HG02840 (cell line): ENCODE data around the gene ZNF22.

ENCODE experiments used
- ATAC-seq: cut with Tn5 transposase; IDR thresholded peaks from one replicate; pipeline ENCODE4 v1.9.1; 2021; ENCODE audit warnings: mild to moderate bottlenecking, moderate library complexity, moderate number of reproducible peaks; ENCODE audit not compliant: unreplicated experiment, low FRiP score

The ZNF22 gene

GRCh38 chr10:44988957-44989585 lies 11.7 kb upstream of the ZNF22 start:
- ATAC-seq: no peak

GRCh38 chr10:44989597-44990301 lies 11.0 kb upstream of the ZNF22 start:
- ATAC-seq: no peak

- ATAC-seq: no peak
These were observed 10.4 kb upstream of the ZNF22 start for GRCh38 chr10:44990302-44990655.

- ATAC-seq: no peak
These were observed 9.8 kb upstream of the ZNF22 start for GRCh38 chr10:44990965-44991364.

GRCh38 chr10:44991571-44991970 lies 9.2 kb upstream of the ZNF22 start:
- ATAC-seq: no peak

- no peak for ATAC-seq
These were observed 8.5 kb upstream of the ZNF22 start for GRCh38 chr10:44992070-44992731.

GRCh38 chr10:44992732-44993225 lies 7.9 kb upstream of the ZNF22 start:
- ATAC-seq: no peak

GRCh38 chr10:44993226-44993921 lies 7.3 kb upstream of the ZNF22 start:
- no peak for ATAC-seq

GRCh38 chr10:44993922-44994751 lies 6.6 kb upstream of the ZNF22 start:
- no peak for ATAC-seq

- no peak for ATAC-seq
These were observed 5.8 kb upstream of the ZNF22 start for GRCh38 chr10:44994752-44995530.

GRCh38 chr10:44995581-44995913 lies 5.2 kb upstream of the ZNF22 start:
- no peak for ATAC-seq

- no peak for ATAC-seq
These were observed 4.6 kb upstream of the ZNF22 start for GRCh38 chr10:44995914-44996669.

GRCh38 chr10:44997105-44997748 lies 3.5 kb upstream of the ZNF22 start:
- ATAC-seq: no peak

- no peak for ATAC-seq
These were observed 2.5 kb upstream of the ZNF22 start for GRCh38 chr10:44998146-44998631.

- no peak for ATAC-seq
These were observed 478 bp upstream of the ZNF22 start for GRCh38 chr10:45000138-45000751.

GRCh38 chr10:45001381-45002148 lies 842 bp downstream of the ZNF22 start:
- ATAC-seq: peak; percentile 67

GRCh38 chr10:45003432-45004000 lies 2.8 kb downstream of the ZNF22 start:
- ATAC-seq: no peak
